H1 (cell line): ENCODE measurements around the gene FASLG. TPM values are rescaled to one million over a fixed set of nuclear protein-coding genes. Genes with fewer than 3 reads are reported as not detected.

Experiments
- BACH1 ChIP-seq: IDR thresholded peaks from 2 replicates; pipeline ENCODE4 v1.6.1; 2012; ENCODE audit warnings: low read length, improper control_type of control experiment
- GTF2F1 ChIP-seq: IDR thresholded peaks from 2 replicates; pipeline ENCODE4 v1.6.1; 2012; ENCODE audit warnings: low read depth, low read length, improper control_type of control experiment, borderline replicate concordance
- KDM1A ChIP-seq: fragments of 200-600, 300-600 bp; sonication (generic); IDR thresholded peaks from 2 replicates; pipeline ENCODE4 v1.7.1; 2016; ENCODE audit warnings: mild to moderate bottlenecking, low read length, borderline replicate concordance
- polyA plus RNA-seq, 7 experiments: library from polyadenylated mRNA; depleted of rRNA in 3 of 7; stranded (reverse) in 5 of 7; unstranded in 2 of 7; fragments of >200 nt in 5 of 7; fragments of 200-250 nt in 2 of 7; gene quantifications; 1 replicate in 5 of 7; 2 replicates in 1 of 7; 4 replicates in 1 of 7; pipeline versions ENCODE4 v1.2.1 to v1.2.3, GENCODE V29; 2011 to 2013; ENCODE audit warnings: missing spikeins in 2 of 7, mixed read lengths in 2 of 7
- total RNA-seq: library from RNA; stranded (reverse); fragmentation: NEBNext Ultra II Directional; extraction: Animal tissue kit (Norgen Biotek cat#: 25700); gene quantifications from 2 replicates; pipeline ENCODE4 v1.2.1, GENCODE V29; 2021
- TF ChIP-seq, protein P1 (sequence below): fragments of 300-600 bp; sonication (generic); IDR thresholded peaks from 2 replicates; pipeline ENCODE4 v1.7.1; 2012; ENCODE audit warnings: low read length, moderate library complexity, mild to moderate bottlenecking, inconsistent platforms; ENCODE audit not compliant: insufficient replicate concordance

Gene FASLG
- total and polyA plus RNA-seq, 2 of the 8 experiments (the other 6 are each of a cell fraction or from before 2014, with no cell fraction given) = not detected

DNA sequence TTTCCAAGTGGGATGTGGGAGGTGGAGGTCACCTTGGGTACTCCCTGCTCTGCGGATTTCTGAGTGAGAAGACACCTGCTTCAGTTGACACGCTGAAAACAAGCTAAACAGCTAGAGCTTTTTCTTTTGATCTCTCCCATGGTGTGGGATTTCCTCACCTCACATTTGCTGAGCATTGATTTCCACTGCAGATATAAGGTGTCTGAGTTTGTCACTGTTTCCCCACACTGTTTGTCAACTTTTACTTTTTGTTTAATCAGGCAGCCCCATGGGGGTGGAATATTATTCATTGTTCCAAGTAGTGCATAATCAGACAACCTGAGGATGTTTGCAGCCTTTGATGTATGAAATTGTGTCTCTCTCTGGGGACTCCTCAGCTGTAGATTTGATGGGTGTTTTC is 49.5 kb downstream of the FASLG start (continued):
- TF ChIP-seq, protein P1, sequence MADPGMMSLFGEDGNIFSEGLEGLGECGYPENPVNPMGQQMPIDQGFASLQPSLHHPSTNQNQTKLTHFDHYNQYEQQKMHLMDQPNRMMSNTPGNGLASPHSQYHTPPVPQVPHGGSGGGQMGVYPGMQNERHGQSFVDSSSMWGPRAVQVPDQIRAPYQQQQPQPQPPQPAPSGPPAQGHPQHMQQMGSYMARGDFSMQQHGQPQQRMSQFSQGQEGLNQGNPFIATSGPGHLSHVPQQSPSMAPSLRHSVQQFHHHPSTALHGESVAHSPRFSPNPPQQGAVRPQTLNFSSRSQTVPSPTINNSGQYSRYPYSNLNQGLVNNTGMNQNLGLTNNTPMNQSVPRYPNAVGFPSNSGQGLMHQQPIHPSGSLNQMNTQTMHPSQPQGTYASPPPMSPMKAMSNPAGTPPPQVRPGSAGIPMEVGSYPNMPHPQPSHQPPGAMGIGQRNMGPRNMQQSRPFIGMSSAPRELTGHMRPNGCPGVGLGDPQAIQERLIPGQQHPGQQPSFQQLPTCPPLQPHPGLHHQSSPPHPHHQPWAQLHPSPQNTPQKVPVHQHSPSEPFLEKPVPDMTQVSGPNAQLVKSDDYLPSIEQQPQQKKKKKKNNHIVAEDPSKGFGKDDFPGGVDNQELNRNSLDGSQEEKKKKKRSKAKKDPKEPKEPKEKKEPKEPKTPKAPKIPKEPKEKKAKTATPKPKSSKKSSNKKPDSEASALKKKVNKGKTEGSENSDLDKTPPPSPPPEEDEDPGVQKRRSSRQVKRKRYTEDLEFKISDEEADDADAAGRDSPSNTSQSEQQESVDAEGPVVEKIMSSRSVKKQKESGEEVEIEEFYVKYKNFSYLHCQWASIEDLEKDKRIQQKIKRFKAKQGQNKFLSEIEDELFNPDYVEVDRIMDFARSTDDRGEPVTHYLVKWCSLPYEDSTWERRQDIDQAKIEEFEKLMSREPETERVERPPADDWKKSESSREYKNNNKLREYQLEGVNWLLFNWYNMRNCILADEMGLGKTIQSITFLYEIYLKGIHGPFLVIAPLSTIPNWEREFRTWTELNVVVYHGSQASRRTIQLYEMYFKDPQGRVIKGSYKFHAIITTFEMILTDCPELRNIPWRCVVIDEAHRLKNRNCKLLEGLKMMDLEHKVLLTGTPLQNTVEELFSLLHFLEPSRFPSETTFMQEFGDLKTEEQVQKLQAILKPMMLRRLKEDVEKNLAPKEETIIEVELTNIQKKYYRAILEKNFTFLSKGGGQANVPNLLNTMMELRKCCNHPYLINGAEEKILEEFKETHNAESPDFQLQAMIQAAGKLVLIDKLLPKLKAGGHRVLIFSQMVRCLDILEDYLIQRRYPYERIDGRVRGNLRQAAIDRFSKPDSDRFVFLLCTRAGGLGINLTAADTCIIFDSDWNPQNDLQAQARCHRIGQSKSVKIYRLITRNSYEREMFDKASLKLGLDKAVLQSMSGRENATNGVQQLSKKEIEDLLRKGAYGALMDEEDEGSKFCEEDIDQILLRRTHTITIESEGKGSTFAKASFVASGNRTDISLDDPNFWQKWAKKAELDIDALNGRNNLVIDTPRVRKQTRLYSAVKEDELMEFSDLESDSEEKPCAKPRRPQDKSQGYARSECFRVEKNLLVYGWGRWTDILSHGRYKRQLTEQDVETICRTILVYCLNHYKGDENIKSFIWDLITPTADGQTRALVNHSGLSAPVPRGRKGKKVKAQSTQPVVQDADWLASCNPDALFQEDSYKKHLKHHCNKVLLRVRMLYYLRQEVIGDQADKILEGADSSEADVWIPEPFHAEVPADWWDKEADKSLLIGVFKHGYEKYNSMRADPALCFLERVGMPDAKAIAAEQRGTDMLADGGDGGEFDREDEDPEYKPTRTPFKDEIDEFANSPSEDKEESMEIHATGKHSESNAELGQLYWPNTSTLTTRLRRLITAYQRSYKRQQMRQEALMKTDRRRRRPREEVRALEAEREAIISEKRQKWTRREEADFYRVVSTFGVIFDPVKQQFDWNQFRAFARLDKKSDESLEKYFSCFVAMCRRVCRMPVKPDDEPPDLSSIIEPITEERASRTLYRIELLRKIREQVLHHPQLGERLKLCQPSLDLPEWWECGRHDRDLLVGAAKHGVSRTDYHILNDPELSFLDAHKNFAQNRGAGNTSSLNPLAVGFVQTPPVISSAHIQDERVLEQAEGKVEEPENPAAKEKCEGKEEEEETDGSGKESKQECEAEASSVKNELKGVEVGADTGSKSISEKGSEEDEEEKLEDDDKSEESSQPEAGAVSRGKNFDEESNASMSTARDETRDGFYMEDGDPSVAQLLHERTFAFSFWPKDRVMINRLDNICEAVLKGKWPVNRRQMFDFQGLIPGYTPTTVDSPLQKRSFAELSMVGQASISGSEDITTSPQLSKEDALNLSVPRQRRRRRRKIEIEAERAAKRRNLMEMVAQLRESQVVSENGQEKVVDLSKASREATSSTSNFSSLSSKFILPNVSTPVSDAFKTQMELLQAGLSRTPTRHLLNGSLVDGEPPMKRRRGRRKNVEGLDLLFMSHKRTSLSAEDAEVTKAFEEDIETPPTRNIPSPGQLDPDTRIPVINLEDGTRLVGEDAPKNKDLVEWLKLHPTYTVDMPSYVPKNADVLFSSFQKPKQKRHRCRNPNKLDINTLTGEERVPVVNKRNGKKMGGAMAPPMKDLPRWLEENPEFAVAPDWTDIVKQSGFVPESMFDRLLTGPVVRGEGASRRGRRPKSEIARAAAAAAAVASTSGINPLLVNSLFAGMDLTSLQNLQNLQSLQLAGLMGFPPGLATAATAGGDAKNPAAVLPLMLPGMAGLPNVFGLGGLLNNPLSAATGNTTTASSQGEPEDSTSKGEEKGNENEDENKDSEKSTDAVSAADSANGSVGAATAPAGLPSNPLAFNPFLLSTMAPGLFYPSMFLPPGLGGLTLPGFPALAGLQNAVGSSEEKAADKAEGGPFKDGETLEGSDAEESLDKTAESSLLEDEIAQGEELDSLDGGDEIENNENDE = no peak
- TF ChIP-seq BACH1 (no peak), GTF2F1 (no peak), KDM1A (no peak)
